IPS-NIHi7 (cell line): ENCODE results near the gene NABP1.

Experiments
- DNase-seq: peaks from one replicate; pipeline ENCODE4 v3.0.0; 2012; ENCODE audit warnings: mixed read lengths; ENCODE audit errors: extremely low spot score

NABP1 gene

GRCh38 chr2:191680639-191681038 lies 2.7 kb downstream of the NABP1 start:
- DNase-seq, result no peak

GRCh38 chr2:191682126-191682525 lies 4.2 kb downstream of the NABP1 start:
- no peak for DNase-seq

GRCh38 chr2:191686066-191686465 lies 8.1 kb downstream of the NABP1 start:
- DNase-seq, result no peak

GRCh38 chr2:191686729-191687128 lies 8.8 kb downstream of the NABP1 start:
- no peak for DNase-seq

- DNase-seq, result no peak
Observed at GRCh38 chr2:191687867-191688266, 9.9 kb downstream of the NABP1 start.

GRCh38 chr2:191688934-191689695 lies 11.2 kb downstream of the NABP1 start:
- DNase-seq, result peak; percentile 15

- DNase-seq, result no peak
Observed at GRCh38 chr2:191690327-191690726, 12.4 kb downstream of the NABP1 start.

- DNase-seq, result peak; percentile 58
Observed at GRCh38 chr2:191691016-191691735, 13.2 kb downstream of the NABP1 start.

GRCh38 chr2:191691898-191692297 lies 14.0 kb downstream of the NABP1 start:
- DNase-seq, result no peak

GRCh38 chr2:191692502-191693115 lies 14.7 kb downstream of the NABP1 start:
- no peak for DNase-seq

GRCh38 chr2:191693166-191693565 lies 15.2 kb downstream of the NABP1 start:
- DNase-seq, result no peak

GRCh38 chr2:191693778-191694177 lies 15.8 kb downstream of the NABP1 start:
- DNase-seq, result no peak

- DNase-seq, result no peak
Observed at GRCh38 chr2:191696001-191696400, 18.1 kb downstream of the NABP1 start.

- no peak for DNase-seq
Observed at GRCh38 chr2:191696966-191697365, 19.0 kb downstream of the NABP1 start.

- DNase-seq, result no peak
Observed at GRCh38 chr2:191697870-191698269, 19.9 kb downstream of the NABP1 start.

- DNase-seq, result no peak
Observed at GRCh38 chr2:191699341-191699945, 21.5 kb downstream of the NABP1 start.

- no peak for DNase-seq
Observed at GRCh38 chr2:191701029-191701428, 23.1 kb downstream of the NABP1 start.

- DNase-seq, result no peak
Observed at GRCh38 chr2:191701696-191702095, 23.8 kb downstream of the NABP1 start.

GRCh38 chr2:191703079-191703725 lies 25.3 kb downstream of the NABP1 start:
- DNase-seq, result no peak

- DNase-seq, result no peak
Observed at GRCh38 chr2:191705084-191705483, 27.1 kb downstream of the NABP1 start.

GRCh38 chr2:191705701-191706100 lies 27.8 kb downstream of the NABP1 start:
- no peak for DNase-seq

- no peak for DNase-seq
Observed at GRCh38 chr2:191706791-191707190, 28.9 kb downstream of the NABP1 start.
